ENCODE data around the gene ABTB2.

GRCh38 chr11:34300026-34300925, 57.5 kb downstream of the ABTB2 start:
- TF ChIP-seq POLR2A (IDR thresholded peaks at IDR 0.05) (no peak), CTCF (IDR thresholded peaks at IDR 0.05) (no peak), EP300 (IDR thresholded peaks at IDR 0.05) (no peak), POLR2AphosphoS5 (IDR thresholded peaks at IDR 0.05) (no peak)
